IMR-90 (cell line): ENCODE data around the gene NPTN. TPM values are rescaled to one million over a fixed set of nuclear protein-coding genes. Genes with fewer than 3 reads are reported as not detected.

Source experiments
- ATAC-seq: fragments of 200-7000 bp; cut with Tn5 transposase; 2 replicates; pipeline ENCODE4 v1.9.1; 2020; ENCODE audit warnings: low read depth, mild to moderate bottlenecking, moderate library complexity
- BruUV-seq: library from RNA; stranded (reverse); fragments of 400-500 nt; replicated peaks from 2 replicates; lab custom pipeline; 2021; lab: Mats Ljungman, UMichigan
- CTCF ChIA-PET: fragments of 300-600 bp; formaldehyde crosslinking; extraction: SDS; loops from one replicate; lab custom pipeline; 2021; ENCODE audit warnings: antibody characterized with exemption; lab: Yijun Ruan, JAX
- POLR2A ChIA-PET: fragments of 300-600 bp; sonication (Branson Sonifier 250); formaldehyde crosslinking; loops from one replicate; lab custom pipeline; 2022; ENCODE audit warnings: antibody characterized with exemption; ENCODE audit not compliant: unreplicated experiment; lab: Charles Lee
- DNase-seq: peaks from one replicate; pipeline ENCODE4 v3.0.0; 2013
- H2AFZ ChIP-seq: replicated peaks from 2 replicates; pipeline ENCODE3; 2013; ENCODE audit warnings: low read length, mild to moderate bottlenecking; ENCODE audit not compliant: poor library complexity
- H2AK5ac ChIP-seq: 2 replicates; pipeline ENCODE4 v1.6.1; 2013; ENCODE audit warnings: low read depth, low read length, inconsistent platforms
- H2AK9ac ChIP-seq: replicated peaks from 2 replicates; pipeline ENCODE3; 2013; ENCODE audit warnings: mild to moderate bottlenecking, low read depth, low read length, moderate library complexity; ENCODE audit not compliant: poor library complexity
- H2BK120ac ChIP-seq: 2 replicates; pipeline ENCODE4 v1.6.1; 2013; ENCODE audit warnings: low read depth, low read length, inconsistent platforms
- H2BK15ac ChIP-seq: 3 replicates; pipeline ENCODE4 v1.6.1; 2013; ENCODE audit warnings: low read depth, low read length, inconsistent platforms
- H2BK20ac ChIP-seq: 2 replicates; pipeline ENCODE4 v1.6.1; 2013; ENCODE audit warnings: low read depth, mild to moderate bottlenecking, inconsistent platforms, low read length, moderate library complexity
- H2BK5ac ChIP-seq: 2 replicates; pipeline ENCODE4 v1.6.1; 2013; ENCODE audit warnings: mild to moderate bottlenecking, low read depth, low read length, inconsistent platforms; ENCODE audit not compliant: poor library complexity, severe bottlenecking
- H3K14ac ChIP-seq: replicated peaks from 2 replicates; pipeline ENCODE4 v1.6.1; 2013; ENCODE audit warnings: low read depth, low read length, inconsistent platforms
- H3K18ac ChIP-seq: 2 replicates; pipeline ENCODE4 v1.6.1; 2013; ENCODE audit warnings: low read depth, low read length, control low read depth
- H3K23ac ChIP-seq: 2 replicates; pipeline ENCODE4 v1.6.1; 2013; ENCODE audit warnings: low read depth, low read length, inconsistent platforms
- H3K27ac ChIP-seq: 2 replicates; pipeline ENCODE4 v1.5.1; 2013; ENCODE audit warnings: mild to moderate bottlenecking, control low read depth, low read length; ENCODE audit not compliant: insufficient read depth
- H3K27me3 ChIP-seq: 2 replicates; pipeline ENCODE4 v1.6.1; 2013; ENCODE audit warnings: low read length; ENCODE audit not compliant: control insufficient read depth, insufficient read depth
- H3K36me3 ChIP-seq: 2 replicates; pipeline ENCODE4 v1.6.1; 2013; ENCODE audit warnings: low read length, mixed read lengths; ENCODE audit not compliant: control insufficient read depth, insufficient read depth
- H3K4ac ChIP-seq: 2 replicates; pipeline ENCODE4 v1.6.1; 2013; ENCODE audit warnings: low read depth, low read length, inconsistent platforms
- H3K4me1 ChIP-seq: 2 replicates; pipeline ENCODE4 v1.6.1; 2013; ENCODE audit warnings: low read length, mixed read lengths; ENCODE audit not compliant: control insufficient read depth, insufficient read depth
- H3K4me2 ChIP-seq: 2 replicates; pipeline ENCODE4 v1.6.1; 2013; ENCODE audit warnings: low read depth, mild to moderate bottlenecking, control low read depth, low read length, moderate library complexity
- H3K4me3 ChIP-seq: 2 replicates; pipeline ENCODE4 v1.5.1; 2013; ENCODE audit warnings: low read depth, mild to moderate bottlenecking, control low read depth, low read length, moderate library complexity; ENCODE audit not compliant: insufficient read depth
- H3K56ac ChIP-seq: 2 replicates; pipeline ENCODE4 v1.6.1; 2013; ENCODE audit warnings: low read length, inconsistent platforms; ENCODE audit not compliant: insufficient read depth; ENCODE audit errors: extremely low read depth
- H3K79me1 ChIP-seq, 2 experiments: 2 replicates each; pipeline ENCODE4 v1.6.1; 2013; ENCODE audit warnings: low read length in 2 of 2, inconsistent platforms in 1 of 2, low read depth in 1 of 2
- H3K9ac ChIP-seq: 2 replicates; pipeline ENCODE4 v1.6.1; 2013; ENCODE audit warnings: low read depth, low read length, control low read depth
- H3K9me1 ChIP-seq: 2 replicates; pipeline ENCODE4 v1.6.1; 2013; ENCODE audit warnings: low read length, inconsistent platforms; ENCODE audit not compliant: insufficient read depth
- H3K9me3 ChIP-seq: 2 replicates; pipeline ENCODE4 v1.6.1; 2013; ENCODE audit warnings: low read length; ENCODE audit not compliant: control insufficient read depth, insufficient read depth
- H4K20me1 ChIP-seq: 2 replicates; pipeline ENCODE4 v1.6.1; 2013; ENCODE audit warnings: low read length, inconsistent platforms; ENCODE audit not compliant: insufficient read depth
- H4K5ac ChIP-seq: 2 replicates; pipeline ENCODE4 v1.6.1; 2013; ENCODE audit warnings: mild to moderate bottlenecking, low read depth, low read length, control low read depth
- H4K8ac ChIP-seq, 2 experiments: 2 replicates each; pipeline ENCODE4 v1.6.1; 2013; ENCODE audit warnings: low read depth in 2 of 2, low read length in 2 of 2, control low read depth in 1 of 2, inconsistent platforms in 1 of 2
- H4K91ac ChIP-seq: 2 replicates; pipeline ENCODE4 v1.6.1; 2013; ENCODE audit warnings: low read depth, low read length, inconsistent platforms; ENCODE audit not compliant: insufficient read depth
- BHLHE40 ChIP-seq: fragments of 150-350 bp; IDR thresholded peaks from 2 replicates; pipeline ENCODE4 v1.6.1; 2016; ENCODE audit warnings: mild to moderate bottlenecking, low read depth, low read length
- CEBPB ChIP-seq: IDR thresholded peaks from 2 replicates; pipeline ENCODE4 v1.6.1; 2012; ENCODE audit warnings: low read depth, low read length, improper control_type of control experiment
- CHD1 ChIP-seq: IDR thresholded peaks from 2 replicates; pipeline ENCODE4 v1.6.1; 2012; ENCODE audit warnings: low read depth, low read length, improper control_type of control experiment
- FOS ChIP-seq: fragments of 150-350 bp; IDR thresholded peaks from 2 replicates; pipeline ENCODE4 v1.6.1; 2016; ENCODE audit warnings: low read depth, low read length
- MAFK ChIP-seq: IDR thresholded peaks from 2 replicates; pipeline ENCODE4 v1.6.1; 2012; ENCODE audit warnings: low read depth, low read length, improper control_type of control experiment
- MAZ ChIP-seq: IDR thresholded peaks from 2 replicates; pipeline ENCODE4 v1.6.1; 2012; ENCODE audit warnings: low read depth, mild to moderate bottlenecking, low read length, improper control_type of control experiment, moderate library complexity, borderline replicate concordance
- MXI1 ChIP-seq: IDR thresholded peaks from 2 replicates; pipeline ENCODE4 v1.6.1; 2012; ENCODE audit warnings: low read depth, mild to moderate bottlenecking, low read length, moderate library complexity, borderline replicate concordance
- NFE2L2 ChIP-seq: fragments of 150-350 bp; IDR thresholded peaks from 2 replicates; pipeline ENCODE4 v1.6.1; 2016; ENCODE audit warnings: low read depth, mild to moderate bottlenecking, low read length
- POLR2A ChIP-seq: IDR thresholded peaks from 2 replicates; pipeline ENCODE4 v1.6.1; 2012; ENCODE audit warnings: mild to moderate bottlenecking, low read depth, low read length
- RCOR1 ChIP-seq: IDR thresholded peaks from 2 replicates; pipeline ENCODE4 v1.6.1; 2012; ENCODE audit warnings: mild to moderate bottlenecking, low read length, improper control_type of control experiment; ENCODE audit not compliant: insufficient replicate concordance
- RFX5 ChIP-seq: IDR thresholded peaks from 2 replicates; pipeline ENCODE4 v1.8.0; 2012; ENCODE audit warnings: low read depth, mild to moderate bottlenecking, low read length, moderate library complexity
- SMC3 ChIP-seq: fragments of 150-350 bp; IDR thresholded peaks from 2 replicates; pipeline ENCODE4 v1.6.1; 2016; ENCODE audit warnings: low read depth, mild to moderate bottlenecking, antibody characterized with exemption, low read length, moderate library complexity
- USF2 ChIP-seq: fragments of 150-350 bp; IDR thresholded peaks from 2 replicates; pipeline ENCODE4 v1.6.1; 2017; ENCODE audit warnings: mild to moderate bottlenecking, antibody characterized with exemption, low read length, low read depth
- WGBS, 2 experiments: methylation state at CpG; one replicate each; pipeline versions ENCODE4 v1.1.5 to v1.1.7; 2013; ENCODE audit warnings: missing lambda C conversion rate in 2 of 2; ENCODE audit not compliant: insufficient read length in 1 of 2; ENCODE audit errors: extremely low coverage in 2 of 2; 5-methylcytosine and 5-hydroxymethylcytosine counted together
- dilution Hi-C: fragments of 300-500 bp; cut with HindIII; formaldehyde crosslinking; loops from one replicate; pipeline ENCODE4 v1.14.3; 2018; ENCODE audit warnings: low sequenced_read_pairs; ENCODE audit not compliant: unreplicated experiment
- in situ Hi-C: fragments of 300-500 bp; cut with MboI; formaldehyde crosslinking; loops from 3 replicates; pipeline ENCODE4 v1.14.3; 2019; ENCODE audit warnings: low sequenced_read_pairs, inconsistent platforms, mixed read lengths
- intact Hi-C: fragments of 100-400 bp; cut with micrococcal nuclease; formaldehyde crosslinking; loops from 2 replicates; pipeline ENCODE4 v1.10.0; 2022
- polyA plus RNA-seq, 3 experiments: library from polyadenylated mRNA; depleted of rRNA; stranded (reverse); fragments of >200 nt; gene quantifications; 2 replicates each; pipeline ENCODE4 v1.2.3, GENCODE V29; 2012; ENCODE audit warnings: low replicate concordance in 1 of 3
- total RNA-seq: library from RNA; depleted of rRNA; stranded (reverse); fragments of >200 nt; gene quantifications from 2 replicates; pipeline ENCODE4 v1.2.3, GENCODE V29; 2012
- TF ChIP-seq, protein P1 (sequence below): conservative IDR thresholded peaks from 2 replicates; pipeline ENCODE4 v1.5.1; 2012; ENCODE audit warnings: mild to moderate bottlenecking, low read depth, low read length, improper control_type of control experiment

The NPTN gene
- total and polyA plus RNA-seq, 2 of the 4 experiments (the other 2 are of a cell fraction): 171 to 329 TPM

DNA sequence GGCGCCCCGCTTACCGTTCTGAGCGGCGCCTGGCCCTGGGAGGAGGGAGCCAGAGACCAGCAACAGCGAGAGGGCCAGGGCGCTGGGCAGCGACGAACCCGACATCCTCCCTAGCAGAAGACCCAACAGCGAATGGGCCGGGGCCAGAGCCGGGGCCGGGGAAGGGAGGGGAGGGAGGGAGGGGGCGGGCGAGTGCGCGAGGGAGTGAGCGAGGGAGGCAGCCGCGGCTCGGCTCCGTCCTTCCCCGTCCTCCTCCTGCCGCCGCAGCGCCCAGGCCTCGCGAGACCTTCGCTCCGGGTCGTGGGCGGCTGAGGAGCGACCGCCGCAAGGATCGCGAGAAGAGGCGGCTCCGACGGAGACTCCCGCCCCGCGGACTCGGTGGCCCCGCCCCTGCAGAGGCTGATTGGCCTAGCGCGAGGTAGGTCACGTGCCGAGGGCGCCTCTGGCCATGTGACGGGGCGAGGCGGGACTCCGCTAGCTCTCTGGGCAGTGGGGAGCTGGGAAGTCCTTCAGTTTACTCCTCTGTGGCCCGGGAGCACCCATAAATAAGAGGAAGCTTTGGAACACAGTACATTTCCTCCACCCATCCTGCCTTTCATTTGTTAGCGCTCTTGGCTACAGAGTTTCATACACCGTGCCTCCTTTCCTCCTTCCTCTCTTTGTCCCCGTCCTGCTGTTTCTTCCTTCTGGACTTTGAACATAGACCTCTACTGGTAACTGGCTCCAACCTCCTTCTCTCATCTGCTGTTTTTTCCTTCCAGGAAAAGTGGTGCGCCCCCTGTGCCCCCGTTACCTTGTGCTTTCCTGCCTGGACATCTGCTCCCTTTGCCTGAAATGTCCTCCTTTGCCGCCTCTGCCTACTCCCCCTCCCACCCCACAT lies at the start of gene NPTN (continued):
- TF ChIP-seq POLR2A (peak; percentile 85), NFE2L2 (no peak), CEBPB (no peak), RCOR1 (no peak), MAFK (no peak), RFX5 (no peak)

DNA sequence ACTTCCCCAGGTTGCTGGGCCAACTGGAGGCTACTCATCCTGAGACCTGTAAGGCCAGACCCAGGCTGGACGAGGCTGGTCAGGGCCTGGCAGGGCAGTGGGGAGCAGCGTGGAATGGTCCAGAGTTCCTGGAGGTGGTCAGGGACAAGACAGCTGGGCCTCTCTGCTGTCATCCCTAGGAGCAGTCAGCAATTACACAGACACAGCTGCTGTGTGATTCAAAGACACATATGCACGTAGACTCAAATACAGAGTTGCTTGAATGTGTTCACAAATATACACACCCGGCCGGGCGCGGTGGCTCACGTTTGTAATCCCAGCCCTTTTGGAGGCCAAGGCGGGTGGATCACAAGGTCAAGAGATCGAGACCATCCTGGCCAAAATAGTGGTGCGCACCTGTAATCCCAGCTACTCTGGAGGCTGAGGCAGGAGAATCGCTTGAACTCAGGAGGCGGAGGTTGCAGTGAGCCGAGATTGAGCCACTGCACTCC lies 49.5 kb upstream of the NPTN start:
- H2AFZ ChIP-seq: no peak overlapping the region
- H3K4me3 ChIP-seq: no peak overlapping the region
- no peak overlapping the region for H2AK5ac ChIP-seq
- H2BK20ac ChIP-seq: no peak overlapping the region
- H2BK5ac ChIP-seq: no peak overlapping the region
- dilution Hi-C loops: no loop called here
- POLR2A ChIA-PET: no interaction called here
- no peak overlapping the region for H3K4ac ChIP-seq
- no TSS peak for BruUV-seq
- no peak overlapping the region for H3K9ac ChIP-seq
- peak overlapping the region; percentile 23 for H2AK9ac ChIP-seq
- ATAC-seq (no peak), DNase-seq (no peak)
- H3K4me2 ChIP-seq: no peak overlapping the region
- in situ Hi-C loops: no loop called here
- peaks cover 20% of the 10 kb centered on the region for H3K4me1 ChIP-seq
- H3K14ac ChIP-seq: no peak overlapping the region
- H3K18ac ChIP-seq: no peak overlapping the region
- intact Hi-C loops: loop anchor here (5.0 kb wide), 1 partner anchor 45 kb away; no protein-coding TSS in a partner anchor
- H4K91ac ChIP-seq: no peak overlapping the region
- H3K36me3 ChIP-seq: no peaks in the 10 kb centered on the region
- H3K23ac ChIP-seq: no peak overlapping the region
- no peak overlapping the region for H3K56ac ChIP-seq
- peaks cover 23% of the 10 kb centered on the region for H3K9me1 ChIP-seq
- no peak overlapping the region for H4K8ac ChIP-seq
- no peaks in the 10 kb centered on the region for H3K9me3 ChIP-seq
- no peak overlapping the region for H2BK15ac ChIP-seq
- peaks cover 26% of the 10 kb centered on the region for H4K20me1 ChIP-seq
- H3K27ac ChIP-seq: no peak overlapping the region
- CTCF ChIA-PET: no interaction called here
- no peak overlapping the region for H2BK120ac ChIP-seq
- H4K5ac ChIP-seq: no peak overlapping the region
- peaks cover 6% of the 10 kb centered on the region for H3K27me3 ChIP-seq
- WGBS, 2 experiments: 79% methylated on average over 3 of the region's 14 CpGs; no CpG with 5 or more reads in 1 of the 2 experiments
- peaks cover 8 to 29% of the 10 kb centered on the region in 2 experiments; a peak in 3 of 4 replicates for H3K79me1 ChIP-seq
- TF ChIP-seq MAZ (no peak), SMC3 (no peak), POLR2A (no peak), BHLHE40 (no peak), USF2 (no peak), MXI1 (no peak), RFX5 (no peak), CEBPB (no peak), FOS (no peak), CHD1 (no peak)
- TF ChIP-seq, protein P1, sequence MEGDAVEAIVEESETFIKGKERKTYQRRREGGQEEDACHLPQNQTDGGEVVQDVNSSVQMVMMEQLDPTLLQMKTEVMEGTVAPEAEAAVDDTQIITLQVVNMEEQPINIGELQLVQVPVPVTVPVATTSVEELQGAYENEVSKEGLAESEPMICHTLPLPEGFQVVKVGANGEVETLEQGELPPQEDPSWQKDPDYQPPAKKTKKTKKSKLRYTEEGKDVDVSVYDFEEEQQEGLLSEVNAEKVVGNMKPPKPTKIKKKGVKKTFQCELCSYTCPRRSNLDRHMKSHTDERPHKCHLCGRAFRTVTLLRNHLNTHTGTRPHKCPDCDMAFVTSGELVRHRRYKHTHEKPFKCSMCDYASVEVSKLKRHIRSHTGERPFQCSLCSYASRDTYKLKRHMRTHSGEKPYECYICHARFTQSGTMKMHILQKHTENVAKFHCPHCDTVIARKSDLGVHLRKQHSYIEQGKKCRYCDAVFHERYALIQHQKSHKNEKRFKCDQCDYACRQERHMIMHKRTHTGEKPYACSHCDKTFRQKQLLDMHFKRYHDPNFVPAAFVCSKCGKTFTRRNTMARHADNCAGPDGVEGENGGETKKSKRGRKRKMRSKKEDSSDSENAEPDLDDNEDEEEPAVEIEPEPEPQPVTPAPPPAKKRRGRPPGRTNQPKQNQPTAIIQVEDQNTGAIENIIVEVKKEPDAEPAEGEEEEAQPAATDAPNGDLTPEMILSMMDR: no peak
